Suprapubic skin (tissue), 4 donors: ENCODE results near the gene CMTM8.

Experiments used
- EP300 ChIP-seq: sonication (generic); formaldehyde crosslinking; IDR thresholded peaks from one replicate; pipeline ENCODE4 v1.6.1; 2017; ENCODE audit warnings: antibody characterized with exemption
- POLR2AphosphoS5 ChIP-seq, 3 donors: sonication (generic); formaldehyde crosslinking; IDR thresholded peaks; one replicate each; pipeline ENCODE4 v1.6.1; 2017; ENCODE audit warnings: antibody characterized with exemption in 3 of 3
- TF ChIP-seq, protein P1 (sequence below), 2 donors: fragments of 200-600 bp in 1 of 2; fragments of 450-650 bp in 1 of 2; sonication (generic) in 1 of 2; IDR thresholded peaks; one replicate each; pipeline ENCODE4 v1.5.1; 2016 to 2019; ENCODE audit warnings: antibody characterized with exemption in 2 of 2, mild to moderate bottlenecking in 1 of 2, moderate library complexity in 1 of 2

DNA sequence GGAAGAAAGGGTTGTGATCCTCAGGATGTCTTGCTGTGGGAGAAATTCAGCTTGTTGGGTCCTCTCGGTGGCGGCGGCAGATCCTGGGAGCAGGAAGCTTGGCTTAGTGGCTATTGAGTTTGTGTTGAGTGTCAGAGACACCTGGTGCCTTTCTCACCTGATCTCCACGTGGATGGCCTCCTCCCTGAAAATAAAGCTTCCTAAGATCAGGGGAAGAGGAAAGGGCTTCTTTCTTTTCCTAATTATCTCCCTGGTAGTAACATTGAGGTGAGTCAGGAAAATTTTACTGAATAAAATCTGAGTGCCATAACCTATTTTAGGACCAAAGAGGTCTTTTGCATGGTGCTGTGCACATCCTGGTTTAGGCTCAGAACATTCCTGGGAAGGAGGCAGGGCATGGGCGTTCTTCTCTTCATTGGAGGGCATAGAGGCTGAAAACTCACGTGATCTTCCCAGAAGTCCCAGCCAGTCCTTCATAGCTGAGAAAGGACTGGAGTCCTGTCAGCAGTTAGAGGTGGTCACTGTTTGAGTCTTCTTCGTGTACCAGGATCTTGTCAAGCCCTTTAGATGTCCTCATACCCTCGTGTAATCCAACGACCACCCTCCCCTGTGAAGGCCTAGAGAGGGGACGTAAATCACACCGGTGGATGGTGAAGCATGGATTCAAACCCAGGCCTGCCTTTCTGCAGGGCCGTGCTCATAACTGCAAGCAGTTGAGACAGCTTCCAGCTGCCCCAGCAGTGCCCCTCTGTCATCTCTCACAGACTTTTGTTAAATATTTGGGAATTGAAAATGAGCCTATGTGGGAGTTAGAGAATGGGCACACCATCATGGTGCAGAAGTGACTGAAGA lies 1.1 kb downstream of the CMTM8 start:
- TF ChIP-seq, protein P1, sequence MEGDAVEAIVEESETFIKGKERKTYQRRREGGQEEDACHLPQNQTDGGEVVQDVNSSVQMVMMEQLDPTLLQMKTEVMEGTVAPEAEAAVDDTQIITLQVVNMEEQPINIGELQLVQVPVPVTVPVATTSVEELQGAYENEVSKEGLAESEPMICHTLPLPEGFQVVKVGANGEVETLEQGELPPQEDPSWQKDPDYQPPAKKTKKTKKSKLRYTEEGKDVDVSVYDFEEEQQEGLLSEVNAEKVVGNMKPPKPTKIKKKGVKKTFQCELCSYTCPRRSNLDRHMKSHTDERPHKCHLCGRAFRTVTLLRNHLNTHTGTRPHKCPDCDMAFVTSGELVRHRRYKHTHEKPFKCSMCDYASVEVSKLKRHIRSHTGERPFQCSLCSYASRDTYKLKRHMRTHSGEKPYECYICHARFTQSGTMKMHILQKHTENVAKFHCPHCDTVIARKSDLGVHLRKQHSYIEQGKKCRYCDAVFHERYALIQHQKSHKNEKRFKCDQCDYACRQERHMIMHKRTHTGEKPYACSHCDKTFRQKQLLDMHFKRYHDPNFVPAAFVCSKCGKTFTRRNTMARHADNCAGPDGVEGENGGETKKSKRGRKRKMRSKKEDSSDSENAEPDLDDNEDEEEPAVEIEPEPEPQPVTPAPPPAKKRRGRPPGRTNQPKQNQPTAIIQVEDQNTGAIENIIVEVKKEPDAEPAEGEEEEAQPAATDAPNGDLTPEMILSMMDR (IDR thresholded peaks at IDR 0.05): no peak
- TF ChIP-seq POLR2AphosphoS5 (IDR thresholded peaks at IDR 0.05) (no peak), EP300 (no peak)
